ENCODE measurements around the gene RFC5.

DNA sequence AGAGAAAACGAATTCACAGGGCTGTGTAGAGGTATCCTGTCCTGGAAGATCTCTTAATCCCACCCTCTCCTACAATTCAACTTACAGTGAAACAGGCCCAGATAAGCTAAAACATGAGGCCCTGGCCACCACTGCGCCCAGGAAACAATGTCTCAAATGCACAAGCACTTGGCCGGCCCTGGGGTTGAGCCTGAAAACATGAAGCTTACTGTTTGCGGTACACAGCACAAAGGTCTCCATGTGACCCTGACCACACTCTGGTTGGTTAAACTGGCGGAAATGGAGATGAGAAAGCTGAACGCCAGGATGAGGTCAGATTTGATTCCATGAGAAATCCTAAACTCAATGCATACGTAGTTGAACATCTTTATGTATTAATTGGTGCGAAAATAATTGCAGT is 28.1 kb downstream of the RFC5 start:
- TF ChIP-seq POLR2AphosphoS5 (IDR thresholded peaks at IDR 0.05; ENCODE audit: low read depth, low read length): no peak
- no peak for TF ChIP-seq NONO (IDR thresholded peaks at IDR 0.05)
- TF ChIP-seq NONO (CRISPR knock-in tag; conservative IDR thresholded peaks at IDR 0.05): no peak
- TF ChIP-seq, protein P1, sequence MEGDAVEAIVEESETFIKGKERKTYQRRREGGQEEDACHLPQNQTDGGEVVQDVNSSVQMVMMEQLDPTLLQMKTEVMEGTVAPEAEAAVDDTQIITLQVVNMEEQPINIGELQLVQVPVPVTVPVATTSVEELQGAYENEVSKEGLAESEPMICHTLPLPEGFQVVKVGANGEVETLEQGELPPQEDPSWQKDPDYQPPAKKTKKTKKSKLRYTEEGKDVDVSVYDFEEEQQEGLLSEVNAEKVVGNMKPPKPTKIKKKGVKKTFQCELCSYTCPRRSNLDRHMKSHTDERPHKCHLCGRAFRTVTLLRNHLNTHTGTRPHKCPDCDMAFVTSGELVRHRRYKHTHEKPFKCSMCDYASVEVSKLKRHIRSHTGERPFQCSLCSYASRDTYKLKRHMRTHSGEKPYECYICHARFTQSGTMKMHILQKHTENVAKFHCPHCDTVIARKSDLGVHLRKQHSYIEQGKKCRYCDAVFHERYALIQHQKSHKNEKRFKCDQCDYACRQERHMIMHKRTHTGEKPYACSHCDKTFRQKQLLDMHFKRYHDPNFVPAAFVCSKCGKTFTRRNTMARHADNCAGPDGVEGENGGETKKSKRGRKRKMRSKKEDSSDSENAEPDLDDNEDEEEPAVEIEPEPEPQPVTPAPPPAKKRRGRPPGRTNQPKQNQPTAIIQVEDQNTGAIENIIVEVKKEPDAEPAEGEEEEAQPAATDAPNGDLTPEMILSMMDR (CRISPR knock-in tag; IDR thresholded peaks at IDR 0.05): no peak
- TF ChIP-seq, protein P2, sequence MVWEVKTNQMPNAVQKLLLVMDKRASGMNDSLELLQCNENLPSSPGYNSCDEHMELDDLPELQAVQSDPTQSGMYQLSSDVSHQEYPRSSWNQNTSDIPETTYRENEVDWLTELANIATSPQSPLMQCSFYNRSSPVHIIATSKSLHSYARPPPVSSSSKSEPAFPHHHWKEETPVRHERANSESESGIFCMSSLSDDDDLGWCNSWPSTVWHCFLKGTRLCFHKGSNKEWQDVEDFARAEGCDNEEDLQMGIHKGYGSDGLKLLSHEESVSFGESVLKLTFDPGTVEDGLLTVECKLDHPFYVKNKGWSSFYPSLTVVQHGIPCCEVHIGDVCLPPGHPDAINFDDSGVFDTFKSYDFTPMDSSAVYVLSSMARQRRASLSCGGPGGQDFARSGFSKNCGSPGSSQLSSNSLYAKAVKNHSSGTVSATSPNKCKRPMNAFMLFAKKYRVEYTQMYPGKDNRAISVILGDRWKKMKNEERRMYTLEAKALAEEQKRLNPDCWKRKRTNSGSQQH (CRISPR knock-in tag; IDR thresholded peaks at IDR 0.05; ENCODE audit: low read depth): no peak
- TF ChIP-seq ETV6 (CRISPR knock-in tag; conservative IDR thresholded peaks at IDR 0.05): no peak
- no peak for TF ChIP-seq DPF2 (CRISPR knock-in tag; IDR thresholded peaks at IDR 0.05; ENCODE audit: borderline replicate concordance, low read depth)
- TF ChIP-seq, protein P3, sequence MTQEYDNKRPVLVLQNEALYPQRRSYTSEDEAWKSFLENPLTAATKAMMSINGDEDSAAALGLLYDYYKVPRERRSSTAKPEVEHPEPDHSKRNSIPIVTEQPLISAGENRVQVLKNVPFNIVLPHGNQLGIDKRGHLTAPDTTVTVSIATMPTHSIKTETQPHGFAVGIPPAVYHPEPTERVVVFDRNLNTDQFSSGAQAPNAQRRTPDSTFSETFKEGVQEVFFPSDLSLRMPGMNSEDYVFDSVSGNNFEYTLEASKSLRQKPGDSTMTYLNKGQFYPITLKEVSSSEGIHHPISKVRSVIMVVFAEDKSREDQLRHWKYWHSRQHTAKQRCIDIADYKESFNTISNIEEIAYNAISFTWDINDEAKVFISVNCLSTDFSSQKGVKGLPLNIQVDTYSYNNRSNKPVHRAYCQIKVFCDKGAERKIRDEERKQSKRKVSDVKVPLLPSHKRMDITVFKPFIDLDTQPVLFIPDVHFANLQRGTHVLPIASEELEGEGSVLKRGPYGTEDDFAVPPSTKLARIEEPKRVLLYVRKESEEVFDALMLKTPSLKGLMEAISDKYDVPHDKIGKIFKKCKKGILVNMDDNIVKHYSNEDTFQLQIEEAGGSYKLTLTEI (CRISPR knock-in tag; conservative IDR thresholded peaks at IDR 0.05): no peak
- no peak for TF ChIP-seq MTF2 (CRISPR knock-in tag; IDR thresholded peaks at IDR 0.05; ENCODE audit: borderline replicate concordance)
- TF ChIP-seq ZBTB8A (CRISPR knock-in tag; IDR thresholded peaks at IDR 0.05; ENCODE audit: borderline replicate concordance, low read depth): no peak
- no peak for TF ChIP-seq U2AF1 (optimal IDR thresholded peaks at IDR 0.05; ENCODE audit: low read depth, low read length)
- TF ChIP-seq ZNF547 (CRISPR knock-in tag; IDR thresholded peaks at IDR 0.05): no peak
- TF ChIP-seq SP2 (CRISPR knock-in tag; IDR thresholded peaks at IDR 0.05): no peak
- TF ChIP-seq, protein P4, sequence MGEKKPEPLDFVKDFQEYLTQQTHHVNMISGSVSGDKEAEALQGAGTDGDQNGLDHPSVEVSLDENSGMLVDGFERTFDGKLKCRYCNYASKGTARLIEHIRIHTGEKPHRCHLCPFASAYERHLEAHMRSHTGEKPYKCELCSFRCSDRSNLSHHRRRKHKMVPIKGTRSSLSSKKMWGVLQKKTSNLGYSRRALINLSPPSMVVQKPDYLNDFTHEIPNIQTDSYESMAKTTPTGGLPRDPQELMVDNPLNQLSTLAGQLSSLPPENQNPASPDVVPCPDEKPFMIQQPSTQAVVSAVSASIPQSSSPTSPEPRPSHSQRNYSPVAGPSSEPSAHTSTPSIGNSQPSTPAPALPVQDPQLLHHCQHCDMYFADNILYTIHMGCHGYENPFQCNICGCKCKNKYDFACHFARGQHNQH (CRISPR knock-in tag; IDR thresholded peaks at IDR 0.05): no peak
- no peak for TF ChIP-seq CREM (IDR thresholded peaks at IDR 0.05)
- no peak for TF ChIP-seq CREM (CRISPR knock-in tag; IDR thresholded peaks at IDR 0.05)
